Measurements from ENCODE around the gene LAMB1.
"Not testable (repeated sequence)": the region's sequence is repeated elsewhere in the genome, so short reads cannot be mapped to it uniquely, and the experiment has no call there.

Gene LAMB1

DNA sequence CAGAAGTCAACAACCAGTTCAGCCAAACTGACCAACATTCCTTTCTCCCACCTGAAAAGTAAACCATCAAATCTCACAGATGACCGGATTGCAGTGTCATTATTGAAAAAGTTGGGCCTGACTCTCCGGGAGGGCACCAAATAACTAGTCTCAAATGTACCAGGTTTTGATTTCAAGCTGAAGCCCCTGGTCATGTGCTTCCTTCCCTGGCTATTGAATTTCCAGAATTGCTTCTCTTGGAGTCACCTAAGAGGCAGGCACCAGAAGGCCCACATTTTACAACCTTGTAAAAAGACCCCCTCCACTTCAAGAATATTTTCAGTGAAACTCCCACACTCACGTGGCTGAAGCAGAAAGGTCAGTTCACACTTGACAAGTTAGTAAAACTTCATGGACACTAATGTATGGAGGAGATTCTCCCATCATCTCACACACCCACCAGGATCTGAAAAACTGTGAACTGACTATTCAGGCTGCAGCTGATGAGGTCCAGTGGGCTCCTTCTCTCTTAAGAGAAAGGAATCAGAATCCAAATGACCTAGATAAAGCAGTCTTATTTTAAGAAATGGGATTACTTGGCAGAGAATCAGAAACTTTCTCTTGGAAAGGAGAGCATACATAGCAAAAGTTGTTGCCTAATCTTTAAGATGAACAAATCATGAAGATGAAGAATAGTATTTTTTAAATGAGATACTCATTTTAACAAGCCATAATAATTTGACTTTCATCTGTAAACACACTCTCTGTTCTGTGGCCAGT is 58.4 kb downstream of the LAMB1 start:
- no peak for DNase-seq

DNA sequence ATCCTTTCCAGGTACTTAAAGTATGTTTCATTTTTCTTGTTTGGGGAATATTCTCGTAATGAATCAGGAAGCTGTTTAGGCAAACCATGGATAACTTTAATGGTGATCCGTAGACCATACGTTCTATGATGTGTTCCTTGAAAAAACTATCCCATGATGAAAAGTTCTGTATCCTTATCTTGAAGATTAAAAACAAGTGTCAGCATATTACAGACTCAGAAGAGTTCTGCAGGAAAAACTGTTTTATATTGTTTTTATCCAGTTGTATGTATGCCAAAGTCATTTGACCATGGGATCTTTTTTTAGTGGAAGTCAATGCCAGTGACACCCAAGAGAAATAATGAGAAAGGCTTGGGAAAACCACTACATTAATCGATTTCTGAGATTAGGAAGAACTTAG is 59.9 kb downstream of the LAMB1 start:
- no peak for DNase-seq

DNA sequence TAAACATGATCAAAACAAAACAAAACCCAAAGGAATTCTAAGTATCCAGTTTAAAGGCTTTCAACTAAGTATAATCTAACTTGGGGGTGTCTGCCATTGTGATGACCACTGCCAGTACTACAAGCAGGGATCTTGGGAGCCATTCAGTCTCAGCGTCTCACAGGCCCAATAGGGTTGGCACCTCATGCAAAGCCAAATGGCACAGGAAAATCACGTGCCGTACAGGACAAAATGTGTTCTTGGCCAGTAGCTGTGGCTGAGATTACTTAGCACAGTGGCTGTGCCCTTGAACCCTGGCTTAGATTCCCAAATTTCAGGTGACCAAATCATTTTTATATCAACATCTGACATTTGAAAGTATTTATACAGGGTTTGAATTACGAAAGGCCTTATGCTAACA is 62.0 kb downstream of the LAMB1 start:
- DNase-seq: no peak

DNA sequence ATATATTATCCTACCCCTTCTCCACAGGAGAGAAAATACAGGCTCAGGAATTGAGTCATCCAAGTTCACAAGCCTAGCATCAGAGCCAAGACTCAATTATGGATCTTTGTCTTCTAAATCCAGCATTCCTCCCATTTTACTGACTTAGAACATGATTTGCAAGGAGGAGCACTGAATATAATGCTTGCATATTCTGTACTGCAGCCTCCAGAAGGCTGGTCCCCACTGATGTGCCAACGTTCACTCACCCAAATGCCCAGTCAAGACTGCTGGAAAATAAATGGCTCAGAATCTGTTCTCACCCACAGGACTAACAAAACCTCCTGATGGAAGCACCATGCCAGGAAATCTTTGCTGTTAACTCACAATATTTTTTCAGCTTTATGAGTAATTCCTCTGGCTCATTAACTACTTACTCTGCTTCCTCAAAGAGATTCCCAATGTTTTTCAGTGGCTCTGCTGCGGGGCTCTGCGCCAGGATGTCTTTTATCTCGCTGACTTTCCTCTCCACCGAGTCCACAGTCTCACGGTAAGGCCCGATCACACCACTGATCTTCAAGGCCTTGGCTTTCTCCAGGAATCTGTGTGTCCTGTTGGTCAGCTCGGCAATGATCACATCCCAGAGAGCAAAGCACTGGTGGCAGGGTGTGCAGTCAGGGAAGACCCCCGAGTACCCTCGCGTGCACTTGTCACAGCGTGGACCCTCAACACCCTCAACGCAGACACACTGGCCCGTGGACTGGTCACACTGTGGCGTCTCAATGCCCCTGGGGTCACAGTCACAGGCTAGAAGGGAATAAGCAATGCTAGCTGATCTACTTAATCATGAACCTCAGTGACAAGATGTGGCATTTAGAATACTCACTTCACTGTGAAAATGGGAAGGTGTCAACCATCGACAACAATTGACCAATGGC is 63.1 kb downstream of the LAMB1 start:
- DNase-seq: peak; percentile 93

DNA sequence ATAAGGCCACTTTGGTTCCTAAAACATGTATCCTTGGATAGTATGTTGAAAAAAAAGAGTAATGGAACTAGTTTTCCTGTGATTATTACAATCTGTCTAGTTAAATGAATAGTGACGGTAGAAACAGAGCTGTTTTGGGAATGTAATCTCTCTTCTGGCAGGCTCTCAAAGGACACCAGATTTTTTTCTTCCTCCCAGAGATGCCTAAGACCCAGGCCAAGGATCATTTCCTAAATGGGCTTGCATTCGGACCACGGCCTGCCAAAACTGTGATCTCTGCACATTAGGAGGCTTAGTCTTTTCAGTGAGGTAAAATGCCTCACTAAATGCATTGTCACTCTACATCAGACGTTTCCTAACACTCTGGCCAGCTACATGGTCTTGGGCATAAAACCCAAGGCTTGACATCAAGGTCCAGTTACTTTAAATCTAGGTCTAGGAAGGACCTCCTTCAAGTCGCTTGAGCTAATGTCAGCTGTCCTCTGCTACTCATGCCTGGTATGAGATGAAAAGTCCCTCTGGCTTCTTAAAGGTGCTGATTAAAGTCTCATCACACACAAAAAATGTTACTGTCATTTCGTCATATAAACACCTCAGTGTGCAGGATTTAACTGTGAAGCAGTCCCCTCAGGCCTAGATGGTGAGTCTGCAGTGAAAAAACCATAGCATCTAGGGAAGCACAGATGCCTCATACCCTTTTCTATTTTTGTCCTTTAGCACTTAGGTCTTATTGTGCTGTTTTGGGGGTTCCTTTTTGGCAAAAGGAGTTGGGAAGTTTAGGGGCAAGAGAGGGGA is 64.3 kb downstream of the LAMB1 start:
- DNase-seq: peak; percentile 20

DNA sequence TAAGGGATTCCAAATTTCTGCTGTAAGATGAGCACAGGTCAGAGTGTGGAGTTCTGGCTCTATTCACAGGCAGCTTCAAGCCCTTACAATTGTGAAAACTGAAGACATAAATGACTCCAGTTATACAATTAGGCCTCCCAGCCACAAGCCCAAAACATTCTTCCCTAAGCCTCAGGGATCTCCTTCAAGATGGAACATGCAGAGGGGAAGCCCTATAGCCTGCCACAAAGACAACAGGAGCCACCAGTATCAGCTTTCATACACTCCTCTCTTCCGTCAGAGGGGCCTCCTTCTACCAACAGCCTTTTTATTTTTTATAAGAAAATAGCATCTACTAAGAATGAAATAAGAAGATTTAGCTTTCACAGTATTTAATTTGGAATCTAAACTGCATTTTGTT is 65.4 kb downstream of the LAMB1 start:
- DNase-seq: no peak

DNA sequence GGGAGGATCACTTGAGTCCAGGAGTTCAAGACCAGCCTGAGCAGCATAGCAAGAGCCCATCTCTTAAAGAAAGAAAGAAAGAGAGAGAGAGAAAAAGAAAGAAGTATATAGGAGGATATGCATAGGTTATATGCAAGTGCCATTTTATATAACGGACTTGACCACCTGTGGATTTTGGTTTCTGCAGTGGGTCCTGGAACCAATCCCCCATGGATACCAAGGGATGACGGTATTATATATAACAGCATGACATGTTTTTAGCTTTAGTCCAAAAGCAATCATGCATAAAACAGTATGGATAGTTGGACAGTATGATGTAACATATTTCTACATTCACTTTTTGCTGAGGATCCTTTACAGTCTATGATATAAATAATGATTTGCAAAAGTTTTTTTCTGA is 66.6 kb downstream of the LAMB1 start:
- DNase-seq: no peak

DNA sequence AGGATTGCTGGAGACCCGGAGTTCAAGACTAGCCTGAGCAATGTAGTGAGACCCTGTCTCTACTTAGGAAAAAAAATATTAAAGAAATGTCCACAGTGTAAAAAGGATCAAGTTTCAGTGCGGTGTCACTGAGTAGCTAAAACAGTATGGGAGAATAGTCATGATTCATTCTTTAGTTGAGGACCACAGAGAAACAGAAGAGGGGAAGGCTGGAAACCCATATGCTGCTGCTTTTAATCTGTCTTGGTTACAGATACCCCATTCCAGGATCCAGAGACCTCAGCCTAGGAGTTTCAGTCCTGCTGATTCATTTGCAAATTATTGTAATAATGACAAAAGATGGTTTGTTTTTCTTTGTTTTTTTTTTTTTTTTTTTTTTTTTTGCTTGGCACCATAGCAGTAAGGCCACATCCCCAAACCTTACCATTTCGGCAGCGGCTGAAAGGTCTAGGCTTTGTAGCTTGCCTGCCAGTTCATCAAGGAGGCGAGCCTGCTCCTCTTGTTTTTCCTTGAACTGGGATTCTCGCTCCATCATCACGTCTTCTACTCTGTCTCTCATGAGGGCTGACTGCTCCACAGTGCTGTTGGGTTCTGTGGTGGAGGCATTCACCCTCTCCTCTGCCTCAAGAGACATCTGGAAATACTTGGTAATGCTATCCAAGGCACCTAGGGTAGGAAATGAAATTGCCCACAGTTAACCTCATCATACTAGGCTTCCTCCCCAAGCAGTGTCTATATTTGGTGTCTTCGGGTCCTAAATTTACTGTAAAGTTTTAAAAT is 67.8 kb downstream of the LAMB1 start:
- peak; percentile 92 for DNase-seq

DNA sequence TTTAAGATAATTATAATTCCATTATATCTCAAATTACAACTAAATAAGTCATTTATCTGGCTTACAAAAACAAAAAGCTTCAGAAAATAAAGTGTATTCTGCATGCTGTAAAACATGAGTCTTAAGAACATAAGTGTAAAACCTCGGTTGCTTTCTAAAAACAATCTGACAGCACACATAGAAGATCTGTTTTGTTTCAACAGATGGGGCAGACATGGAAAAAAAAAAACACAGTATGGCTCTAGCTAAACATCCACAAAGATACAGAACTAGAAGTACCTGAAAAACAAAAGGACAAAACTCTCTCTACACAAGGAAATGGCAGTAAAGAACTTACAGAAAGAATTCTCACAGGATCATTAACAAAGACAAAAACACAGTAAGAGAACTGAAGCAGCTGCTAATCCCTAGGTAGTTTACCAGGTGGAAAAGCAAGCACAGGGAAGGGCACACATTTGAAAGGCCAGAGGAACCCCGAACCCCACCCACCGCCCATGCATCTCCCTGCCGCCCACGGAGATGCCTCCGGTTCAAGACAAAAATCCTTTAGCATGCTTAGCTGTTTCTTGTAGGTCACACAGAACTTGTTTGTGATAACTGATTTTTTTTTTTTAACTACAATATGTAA is 69.5 kb downstream of the LAMB1 start:
- no peak for DNase-seq

DNA sequence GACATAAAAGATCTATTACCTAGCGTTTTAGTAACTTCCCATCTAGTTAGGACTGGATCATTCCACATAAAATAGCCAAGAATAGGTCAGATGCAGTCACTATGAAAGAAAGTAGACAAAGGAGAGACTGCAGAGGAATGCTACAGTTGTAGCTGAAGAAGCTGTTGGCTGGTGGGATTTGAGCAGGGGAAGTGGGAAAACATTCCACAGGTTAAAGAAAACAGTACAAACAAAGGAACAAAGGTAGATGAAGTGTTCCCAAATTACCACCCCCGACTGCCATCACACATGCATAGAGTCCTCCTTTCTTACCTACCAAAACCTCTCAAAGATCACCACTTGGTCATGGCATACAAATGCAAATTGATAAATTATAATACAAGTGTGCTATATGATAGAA is 70.2 kb downstream of the LAMB1 start:
- DNase-seq: no peak

DNA sequence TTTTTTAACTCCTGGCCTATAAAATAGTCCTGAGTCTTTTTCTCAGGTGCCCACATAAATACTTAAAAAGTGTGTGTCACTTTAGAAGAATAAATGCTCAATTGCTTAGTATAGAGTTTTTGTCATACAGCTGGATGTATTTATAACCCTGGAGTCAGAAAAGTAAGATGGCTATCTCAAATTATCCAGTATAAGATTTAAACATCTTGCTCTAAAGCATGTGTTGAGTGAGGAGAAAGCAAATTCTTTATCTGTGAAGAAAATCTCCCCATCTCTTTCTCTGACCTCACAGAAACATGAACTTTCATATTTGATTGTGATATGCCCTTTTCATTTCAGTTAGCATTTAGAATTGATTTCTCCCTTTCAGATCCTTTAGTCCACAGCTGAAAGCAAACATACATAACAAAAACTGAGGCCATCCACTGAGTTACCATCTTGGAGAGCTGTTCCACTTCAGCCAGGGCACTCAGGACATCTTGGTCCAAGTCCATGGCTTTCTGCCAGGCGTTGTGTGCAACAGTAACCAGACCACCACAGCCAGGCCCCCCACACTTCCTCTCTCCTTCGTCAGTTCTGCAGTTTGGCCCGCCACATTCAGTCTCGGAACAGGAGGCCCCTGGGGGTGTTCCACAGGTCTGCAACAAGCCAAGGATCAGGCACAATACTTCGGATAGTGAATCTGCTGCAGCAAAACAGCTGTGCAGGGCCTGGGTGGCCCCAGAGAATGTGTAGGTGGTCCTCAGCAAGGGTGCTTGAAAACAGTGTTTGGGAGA is 71.0 kb downstream of the LAMB1 start:
- DNase-seq: no peak

DNA sequence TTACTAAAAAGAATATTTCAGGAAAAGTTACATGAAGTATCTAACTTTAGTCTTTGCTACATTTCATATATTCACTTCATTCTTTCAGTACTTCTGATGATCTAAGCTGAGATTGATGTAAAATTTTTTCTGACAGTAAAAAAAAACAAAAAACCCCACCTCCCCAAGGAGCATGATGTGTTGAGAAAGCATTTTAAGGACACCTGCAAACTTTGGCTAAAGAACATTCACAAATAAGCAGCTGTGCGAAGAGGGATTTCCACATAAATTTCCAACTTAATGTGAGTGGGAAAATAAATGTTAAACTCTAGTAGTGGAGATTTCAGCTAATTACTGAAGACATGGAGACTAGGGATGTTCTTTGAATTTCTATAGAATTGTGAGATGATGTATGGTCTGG is 76.5 kb downstream of the LAMB1 start:
- DNase-seq: no peak

DNA sequence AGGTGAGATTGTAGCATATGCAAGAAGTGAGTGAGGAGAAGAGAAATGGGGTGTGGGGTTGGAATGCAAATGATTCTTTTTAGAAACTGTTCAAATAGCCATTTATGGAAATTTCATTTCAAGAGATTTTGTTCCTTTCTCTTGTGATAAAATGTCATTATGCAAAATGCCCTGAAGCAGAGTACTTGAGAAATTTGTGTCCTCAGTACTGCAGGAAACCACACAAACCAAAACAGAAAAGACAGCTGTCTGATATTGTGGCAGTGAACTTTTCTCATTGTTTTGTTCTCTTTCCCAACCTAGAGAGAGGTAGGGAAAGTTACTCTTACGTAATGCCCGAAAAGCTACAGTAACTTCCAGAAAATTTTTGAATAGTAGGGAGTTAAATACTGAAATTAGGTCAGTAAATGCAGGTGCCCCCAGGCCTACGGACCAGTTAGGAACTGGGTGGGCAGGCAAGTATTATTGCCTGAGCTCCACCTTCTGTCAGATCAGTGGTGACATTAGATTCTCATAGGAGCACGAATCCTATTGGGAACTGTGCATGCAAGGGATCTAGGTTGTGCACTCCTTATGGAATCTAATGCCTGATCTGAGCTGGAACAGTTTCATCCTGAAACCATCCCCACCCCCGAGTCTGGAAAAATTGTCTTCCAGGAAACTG is 78.0 kb downstream of the LAMB1 start:
- DNase-seq: no peak

DNA sequence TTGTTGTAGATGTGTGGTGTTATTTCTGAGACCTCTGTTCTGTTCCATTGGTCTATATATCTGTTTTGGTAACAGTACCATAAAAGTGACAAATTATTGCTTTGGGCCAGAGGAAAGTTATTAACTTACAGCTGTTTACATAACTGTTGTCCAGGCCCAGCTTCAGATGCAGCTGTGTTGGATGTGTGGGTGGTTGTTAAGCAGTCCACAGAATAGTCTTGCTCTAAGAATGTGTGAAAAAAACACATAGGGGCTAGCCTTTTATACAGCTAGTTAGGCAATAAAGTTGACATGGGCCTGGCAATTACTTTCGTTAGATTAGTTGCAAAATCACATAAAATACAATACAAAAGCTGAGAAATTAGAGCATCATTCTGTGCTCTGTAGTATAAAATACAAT is 80.1 kb downstream of the LAMB1 start:
- no peak for DNase-seq

DNA sequence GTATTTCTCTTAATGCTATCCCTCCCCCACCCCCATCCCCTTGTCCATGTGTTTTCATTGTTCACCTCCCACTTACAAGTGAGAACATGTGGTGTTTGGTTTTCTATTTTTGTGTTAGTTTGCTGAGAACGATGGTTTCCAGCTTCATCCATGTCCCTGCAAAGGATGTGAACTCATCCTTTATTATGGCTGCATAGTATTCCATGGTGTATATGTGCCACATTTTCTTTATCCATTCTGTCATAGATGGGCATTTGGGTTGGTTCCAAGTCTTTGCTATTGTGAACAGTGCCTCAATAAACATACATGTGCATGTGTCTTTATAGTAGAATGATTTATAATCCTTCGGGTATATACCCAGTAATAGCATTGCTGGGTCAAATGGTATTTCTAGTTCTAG is 81.1 kb downstream of the LAMB1 start:
- not testable (repeated sequence) for DNase-seq

DNA sequence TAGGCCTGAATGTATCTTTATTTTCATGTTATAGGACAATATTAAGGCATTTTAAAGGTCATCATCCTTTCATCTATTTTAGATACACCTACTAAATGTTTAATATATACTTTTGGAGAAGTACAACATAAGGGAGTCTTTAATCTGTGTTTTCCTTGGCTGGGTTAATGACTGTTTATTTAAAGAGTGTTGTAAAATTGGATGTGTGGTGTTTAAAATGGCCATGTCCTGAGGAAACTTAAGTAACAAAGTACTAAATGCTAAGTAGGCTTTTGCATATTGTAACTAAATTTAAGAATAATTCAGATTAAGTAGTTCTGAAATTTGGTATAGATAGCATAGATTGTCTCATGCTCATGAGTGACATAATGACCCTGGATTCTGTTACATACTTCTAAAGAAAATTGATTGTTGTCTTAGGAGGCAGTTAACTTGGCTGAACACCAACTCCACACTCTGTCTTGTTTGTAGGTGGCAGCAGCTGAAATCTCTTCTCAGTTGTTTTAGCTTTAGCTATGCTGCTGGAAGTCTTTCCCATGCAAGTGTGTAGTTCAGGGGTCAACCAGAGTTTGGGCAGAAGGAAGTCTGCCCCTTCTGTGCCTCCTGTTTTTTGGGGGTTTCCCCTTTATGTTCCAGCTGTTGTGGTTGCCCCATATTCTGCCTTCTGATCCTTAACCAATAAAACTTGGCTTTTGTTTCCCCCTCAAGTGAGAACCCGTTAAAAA is 82.8 kb downstream of the LAMB1 start:
- DNase-seq: no peak

DNA sequence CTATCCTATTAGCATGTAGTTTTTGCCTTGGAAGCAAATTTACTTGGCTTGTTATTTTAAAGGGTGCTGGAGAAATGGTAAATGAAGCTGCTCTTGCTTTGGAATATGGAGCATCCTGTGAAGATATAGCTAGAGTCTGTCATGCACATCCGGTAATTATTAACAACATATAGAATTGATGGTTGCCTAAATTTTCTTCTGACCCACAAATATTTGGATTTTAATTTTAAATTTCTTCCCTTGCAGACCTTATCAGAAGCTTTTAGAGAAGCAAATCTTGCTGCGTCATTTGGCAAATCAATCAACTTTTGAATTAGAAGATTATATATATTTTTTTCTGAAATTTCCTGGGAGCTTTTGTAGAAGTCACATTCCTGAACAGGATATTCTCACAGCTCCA is 84.0 kb downstream of the LAMB1 start:
- DNase-seq: no peak

DNA sequence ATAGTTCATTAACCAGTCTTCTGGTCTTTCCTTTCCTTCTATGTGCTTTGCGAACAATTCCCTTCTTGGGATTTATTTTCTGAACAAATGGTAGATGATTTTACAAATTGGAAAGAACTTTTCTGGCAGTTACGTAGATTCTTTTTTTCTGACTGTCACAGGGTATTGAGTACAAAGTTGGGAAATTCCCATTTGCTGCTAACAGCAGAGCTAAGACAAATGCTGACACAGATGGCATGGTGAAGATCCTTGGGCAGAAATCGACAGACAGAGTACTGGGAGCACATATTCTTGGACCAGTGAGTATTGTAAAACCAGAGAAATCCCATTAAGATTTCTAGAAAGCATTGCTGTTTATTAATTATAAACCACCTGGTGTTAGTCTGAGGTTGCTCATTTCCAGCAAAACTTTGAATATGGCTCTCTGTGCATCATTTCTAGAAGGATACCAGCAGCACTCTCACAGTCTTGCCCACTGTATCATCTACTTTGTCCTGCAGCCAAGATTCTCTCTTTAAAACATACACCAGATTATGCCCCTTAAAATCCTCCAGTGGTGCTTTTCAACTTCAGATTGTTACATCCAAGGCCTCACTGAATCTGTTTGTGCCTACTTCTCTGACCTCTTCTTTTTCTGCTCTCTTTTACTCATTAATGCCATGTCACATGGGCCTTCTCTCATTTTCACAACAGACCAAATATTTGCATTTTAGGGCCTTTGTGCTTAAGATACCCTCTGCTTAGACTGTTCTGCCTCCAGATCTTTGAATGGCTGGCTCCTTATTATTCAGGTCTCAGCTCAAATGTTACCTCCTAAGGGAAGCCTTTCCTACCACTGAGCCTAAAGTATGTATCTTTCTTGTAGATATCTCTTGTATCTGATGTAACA is 85.0 kb downstream of the LAMB1 start:
- DNase-seq: no peak

DNA sequence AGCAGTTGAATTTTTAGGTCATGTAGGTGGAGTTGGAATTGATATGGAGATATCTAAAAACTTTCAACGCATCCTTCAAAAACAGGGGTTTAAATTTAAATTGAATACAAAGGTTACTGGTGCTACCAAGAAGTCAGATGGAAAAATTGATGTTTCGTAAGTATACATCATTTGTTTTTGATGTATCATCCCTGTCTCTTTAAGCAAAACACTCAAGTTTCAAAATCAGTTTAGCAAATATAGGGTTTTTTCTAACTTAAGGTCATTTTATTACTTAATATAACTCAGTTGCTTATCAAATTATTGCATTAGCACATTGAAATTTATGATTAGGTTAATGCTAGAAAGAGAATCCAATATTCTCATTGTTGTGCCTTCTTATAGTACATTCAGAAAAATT is 87.4 kb downstream of the LAMB1 start:
- DNase-seq: no peak

All from fibroblast of skin of back (primary cell).